OCI-LY7 (cell line): Measurements from ENCODE around the gene STAMBP. TPM values are rescaled to one million over a fixed set of nuclear protein-coding genes. Genes with fewer than 3 reads are reported as not detected.
"Not testable (repeated sequence)": the region's sequence is repeated elsewhere in the genome, so short reads cannot be mapped to it uniquely, and the experiment has no call there.

ENCODE experiments used
- BruUV-seq: library from RNA; stranded (reverse); fragments of 400-500 nt; replicated peaks from 2 replicates; lab custom pipeline; 2021; lab: Mats Ljungman, UMichigan
- CTCF ChIA-PET: fragments of 300-600 bp; sonication (Branson Sonifier 250); formaldehyde crosslinking; loops from one replicate; lab custom pipeline; 2022; ENCODE audit warnings: antibody characterized with exemption; ENCODE audit not compliant: unreplicated experiment; lab: Charles Lee
- POLR2A ChIA-PET: fragments of 300-600 bp; sonication (Branson Sonifier 250); formaldehyde crosslinking; loops from one replicate; lab custom pipeline; 2022; ENCODE audit warnings: antibody characterized with exemption; lab: Charles Lee
- DNase-seq: peaks from one replicate; pipeline ENCODE4 v3.0.0-alpha.2; 2015; ENCODE audit warnings: low spot score
- H2AFZ ChIP-seq: fragments of 200-600 bp; sonication (generic), shearing (Covaris generic); 2 replicates; pipeline ENCODE4 v1.6.1; 2014; ENCODE audit warnings: mild to moderate bottlenecking, antibody characterized with exemption, low read length, moderate library complexity
- H3K27ac ChIP-seq: fragments of 200-600 bp; sonication (generic); 2 replicates; pipeline ENCODE4 v1.5.1; 2014; ENCODE audit warnings: mixed run types, low read depth, mild to moderate bottlenecking, moderate library complexity, low read length, inconsistent platforms; ENCODE audit not compliant: poor library complexity, severe bottlenecking
- H3K36me3 ChIP-seq: fragments of 200-600 bp; sonication (generic); 2 replicates; pipeline ENCODE4 v1.6.1; 2014; ENCODE audit warnings: mild to moderate bottlenecking, antibody characterized with exemption, low read length, moderate library complexity, mixed read lengths; ENCODE audit not compliant: insufficient read depth
- H3K4me1 ChIP-seq: fragments of 200-600 bp; sonication (generic); 2 replicates; pipeline ENCODE4 v1.5.1; 2014; ENCODE audit warnings: mild to moderate bottlenecking, low read length; ENCODE audit not compliant: insufficient read depth, poor library complexity, severe bottlenecking
- H3K4me2 ChIP-seq: fragments of 200-600 bp; sonication (generic); 2 replicates; pipeline ENCODE4 v1.6.1; 2014; ENCODE audit warnings: mild to moderate bottlenecking, low read length
- H3K4me3 ChIP-seq: fragments of 200-600 bp; sonication (generic); 2 replicates; pipeline ENCODE4 v1.5.1; 2014; ENCODE audit warnings: mild to moderate bottlenecking, low read depth, low read length; ENCODE audit not compliant: poor library complexity, severe bottlenecking
- H3K79me2 ChIP-seq: fragments of 200-600 bp; sonication (generic); 2 replicates; pipeline ENCODE4 v1.6.1; 2016; ENCODE audit warnings: low read depth, mild to moderate bottlenecking, low read length, moderate library complexity, mixed read lengths; ENCODE audit not compliant: insufficient read depth
- H3K9me2 ChIP-seq: fragments of 200-600 bp; sonication (generic); 2 replicates; pipeline ENCODE4 v1.6.1; 2016; ENCODE audit warnings: mild to moderate bottlenecking, low read length, mixed read lengths; ENCODE audit not compliant: insufficient read depth
- H3K9me3 ChIP-seq: fragments of 200-600 bp; sonication (generic); 2 replicates; pipeline ENCODE4 v1.6.1; 2014; ENCODE audit warnings: mild to moderate bottlenecking, mixed run types, low read length, mixed read lengths
- H4K20me1 ChIP-seq: fragments of 200-600 bp; sonication (generic); 2 replicates; pipeline ENCODE4 v1.6.1; 2014; ENCODE audit warnings: mild to moderate bottlenecking, antibody characterized with exemption, low read length, moderate library complexity, mixed read lengths; ENCODE audit not compliant: insufficient read depth
- EZH2phosphoT487 ChIP-seq: fragments of 200-600 bp; sonication (generic); IDR thresholded peaks from 2 replicates; pipeline ENCODE4 v1.6.1; 2018; ENCODE audit warnings: low read depth, borderline replicate concordance, mild to moderate bottlenecking, mixed run types, antibody characterized with exemption, low read length, moderate library complexity, mixed read lengths
- intact Hi-C: fragments of 100-400 bp; cut with micrococcal nuclease; formaldehyde crosslinking; loops from one replicate; pipeline ENCODE4 v1.10.0; 2022; ENCODE audit not compliant: unreplicated experiment
- total RNA-seq, 2 experiments: library from RNA; depleted of rRNA in 1 of 2; stranded (reverse); fragments of >200 nt in 1 of 2; shearing (Covaris generic) in 1 of 2; gene quantifications; 2 replicates each; pipeline ENCODE4 v1.2.3, GENCODE V29; 2014 to 2022
- TF ChIP-seq, protein P1 (sequence below): fragments of 200-600 bp; sonication (generic); conservative IDR thresholded peaks from 2 replicates; pipeline ENCODE4 v1.5.1; 2014; ENCODE audit warnings: mild to moderate bottlenecking, antibody characterized with exemption, low read length, moderate library complexity, mixed read lengths

Gene STAMBP
- total RNA-seq, 2 experiments from 2014 or later = 27.2 to 43.7 TPM

DNA sequence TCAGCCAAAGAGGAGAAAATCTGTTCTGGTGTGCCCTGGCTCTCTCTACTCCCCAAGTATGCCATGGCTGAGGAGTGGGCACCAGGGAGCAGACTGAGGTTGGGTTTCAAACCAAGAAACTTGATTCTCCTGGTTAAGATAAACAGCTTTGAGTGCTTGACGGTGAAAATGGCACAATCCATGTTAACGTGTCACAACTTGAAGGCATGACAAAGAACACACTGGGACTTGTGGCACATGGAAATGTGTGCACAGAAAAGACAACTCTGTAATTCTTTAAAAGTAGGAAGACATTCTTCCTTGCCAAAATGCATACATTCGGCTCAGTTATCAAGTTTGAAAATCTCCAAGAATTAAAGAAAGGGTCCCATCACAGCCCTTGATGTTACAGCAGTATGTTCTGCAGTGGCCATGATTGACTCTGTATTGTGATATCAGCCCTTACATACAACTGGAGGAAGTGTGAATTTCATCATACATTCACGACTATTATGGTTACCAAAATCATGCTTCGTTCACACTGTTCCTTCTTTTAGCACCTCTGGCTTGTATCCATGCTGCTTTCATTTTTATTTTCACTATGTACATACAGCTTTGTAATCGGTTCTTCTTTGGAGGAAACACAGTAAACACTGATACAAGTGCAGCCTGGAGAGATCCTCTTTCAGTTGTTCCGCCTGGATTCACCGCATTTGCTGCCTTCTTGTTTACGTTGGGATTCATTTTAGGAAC, 48.5 kb downstream of the STAMBP start:
- intact Hi-C loops = no loop called here
- no peak for DNase-seq
- Histone ChIP-seq H3K27ac (no peak overlapping the region), H3K4me3 (no peak overlapping the region), H3K4me1 (no peaks in the 10 kb centered on the region), H4K20me1 (no peaks in the 10 kb centered on the region), H3K9me3 (no peaks in the 10 kb centered on the region), H3K79me2 (no peaks in the 10 kb centered on the region), H2AFZ (no peak overlapping the region), H3K36me3 (no peaks in the 10 kb centered on the region), H3K4me2 (no peak overlapping the region), H3K9me2 (no peaks in the 10 kb centered on the region)
- TF ChIP-seq, protein P1, sequence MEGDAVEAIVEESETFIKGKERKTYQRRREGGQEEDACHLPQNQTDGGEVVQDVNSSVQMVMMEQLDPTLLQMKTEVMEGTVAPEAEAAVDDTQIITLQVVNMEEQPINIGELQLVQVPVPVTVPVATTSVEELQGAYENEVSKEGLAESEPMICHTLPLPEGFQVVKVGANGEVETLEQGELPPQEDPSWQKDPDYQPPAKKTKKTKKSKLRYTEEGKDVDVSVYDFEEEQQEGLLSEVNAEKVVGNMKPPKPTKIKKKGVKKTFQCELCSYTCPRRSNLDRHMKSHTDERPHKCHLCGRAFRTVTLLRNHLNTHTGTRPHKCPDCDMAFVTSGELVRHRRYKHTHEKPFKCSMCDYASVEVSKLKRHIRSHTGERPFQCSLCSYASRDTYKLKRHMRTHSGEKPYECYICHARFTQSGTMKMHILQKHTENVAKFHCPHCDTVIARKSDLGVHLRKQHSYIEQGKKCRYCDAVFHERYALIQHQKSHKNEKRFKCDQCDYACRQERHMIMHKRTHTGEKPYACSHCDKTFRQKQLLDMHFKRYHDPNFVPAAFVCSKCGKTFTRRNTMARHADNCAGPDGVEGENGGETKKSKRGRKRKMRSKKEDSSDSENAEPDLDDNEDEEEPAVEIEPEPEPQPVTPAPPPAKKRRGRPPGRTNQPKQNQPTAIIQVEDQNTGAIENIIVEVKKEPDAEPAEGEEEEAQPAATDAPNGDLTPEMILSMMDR = no peak
- no peak for TF ChIP-seq EZH2phosphoT487
- ChIA-PET POLR2A (interaction anchor here (0.6 kb wide), 1 partner anchor 29 kb away, joined by 3 read pairs; no protein-coding TSS in a partner anchor), CTCF (no interaction called here)
- no TSS peak for BruUV-seq

DNA sequence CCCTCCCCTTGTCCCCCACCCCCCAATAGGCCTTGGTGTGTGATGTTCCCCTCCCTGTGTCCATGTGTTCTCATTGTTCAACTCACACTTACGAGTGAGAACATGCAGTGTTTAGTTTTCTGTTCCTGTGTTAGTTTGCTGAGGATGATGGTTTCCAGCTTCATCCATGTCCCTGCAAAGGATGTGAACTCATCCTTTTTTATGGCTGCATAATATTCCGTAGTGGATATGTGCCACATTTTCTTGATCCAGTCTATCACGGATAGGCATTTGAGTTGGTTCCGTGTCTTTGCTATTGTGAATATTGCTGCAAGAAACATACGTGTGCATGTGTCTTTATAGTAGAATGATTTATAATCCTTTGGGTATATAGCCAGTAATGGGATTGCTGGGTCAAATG, 49.2 kb downstream of the STAMBP start:
- intact Hi-C loops, H2AFZ ChIP-seq, H3K9me2 ChIP-seq, H3K4me3 ChIP-seq, H4K20me1 ChIP-seq, H3K4me2 ChIP-seq, H3K4me1 ChIP-seq, BruUV-seq, H3K9me3 ChIP-seq, DNase-seq, H3K79me2 ChIP-seq, H3K27ac ChIP-seq, H3K36me3 ChIP-seq, CTCF ChIA-PET: not testable (repeated sequence)
- POLR2A ChIA-PET = interaction anchor here (1.4 kb wide), 1 partner anchor 14 kb away, joined by 4 read pairs; no protein-coding TSS in a partner anchor

DNA sequence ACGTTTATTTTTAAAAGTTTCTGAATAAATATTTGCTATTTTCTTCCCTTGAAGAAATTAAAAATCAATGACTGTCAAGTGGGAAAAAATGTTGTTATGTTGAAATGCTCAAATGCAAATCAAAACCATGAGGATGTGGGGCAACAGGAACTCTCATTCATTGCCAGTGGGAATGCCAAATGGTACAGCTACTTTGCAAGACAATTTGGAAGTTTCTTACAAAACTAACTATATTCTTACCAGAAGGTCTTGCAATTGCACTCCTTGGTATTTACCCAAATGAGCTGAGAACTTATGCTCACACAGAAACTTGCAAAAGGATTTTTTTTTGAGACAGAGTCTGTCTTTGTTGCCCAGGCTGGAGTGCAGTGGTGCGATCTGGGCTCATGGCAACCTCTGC, 56.6 kb downstream of the STAMBP start:
- intact Hi-C loops = no loop called here
- H3K4me1 ChIP-seq = no peaks in the 10 kb centered on the region
- no peaks in the 10 kb centered on the region for H3K36me3 ChIP-seq
- no peak for DNase-seq
- H2AFZ ChIP-seq = no peak overlapping the region
- no peak overlapping the region for H3K4me3 ChIP-seq
- H4K20me1 ChIP-seq = no peaks in the 10 kb centered on the region
- H3K4me2 ChIP-seq = no peak overlapping the region
- no peaks in the 10 kb centered on the region for H3K9me3 ChIP-seq
- no peak overlapping the region for H3K27ac ChIP-seq
- ChIA-PET POLR2A (interaction anchor here (0.7 to 1.3 kb wide), 2 partner anchors 12 to 59 kb away, joined by 3 to 4 read pairs; no protein-coding TSS in a partner anchor), CTCF (no interaction called here)
- TF ChIP-seq, protein P1 = no peak
- TF ChIP-seq EZH2phosphoT487 = no peak
- BruUV-seq = no TSS peak
- no peaks in the 10 kb centered on the region for H3K9me2 ChIP-seq
- no peaks in the 10 kb centered on the region for H3K79me2 ChIP-seq
